ENCODE measurements around the gene PTPMT1. TPM values are rescaled to one million over a fixed set of nuclear protein-coding genes. Genes with fewer than 3 reads are reported as not detected.

PTPMT1 gene
- total RNA-seq, 6 experiments from 2014 or later: 14.7 to 118 (median 20.5) TPM

DNA sequence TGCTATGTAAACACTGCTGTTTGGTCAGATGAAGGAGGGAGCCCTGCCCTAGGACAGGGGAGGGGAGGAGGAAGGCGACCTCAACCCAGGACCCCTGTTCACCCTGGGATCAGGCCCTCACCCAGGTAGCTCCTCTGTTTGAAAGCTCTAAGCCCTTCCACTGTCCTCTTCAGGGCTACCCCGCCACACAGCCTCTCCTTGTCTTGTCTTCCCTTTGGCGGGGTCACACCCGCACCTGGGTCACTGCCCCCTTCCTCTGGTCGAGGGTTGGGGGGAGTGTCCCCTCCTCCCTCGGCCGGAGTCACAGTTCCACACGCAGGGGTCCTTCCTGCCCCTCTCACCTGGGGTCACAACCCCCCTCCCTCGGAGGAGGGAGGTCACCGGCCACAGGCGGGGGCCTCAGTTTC lies 463 bp upstream of the PTPMT1 start:
- H3K4me1 ChIP-seq: peaks cover 0 to 9% (median 0%) of the 10 kb centered on the region in 4 donors
- peak; percentile 12 to 44 (median 31) for ATAC-seq
- H3K9me3 ChIP-seq: no peaks in the 10 kb centered on the region
- no peak for DNase-seq
- TF ChIP-seq, protein P1, sequence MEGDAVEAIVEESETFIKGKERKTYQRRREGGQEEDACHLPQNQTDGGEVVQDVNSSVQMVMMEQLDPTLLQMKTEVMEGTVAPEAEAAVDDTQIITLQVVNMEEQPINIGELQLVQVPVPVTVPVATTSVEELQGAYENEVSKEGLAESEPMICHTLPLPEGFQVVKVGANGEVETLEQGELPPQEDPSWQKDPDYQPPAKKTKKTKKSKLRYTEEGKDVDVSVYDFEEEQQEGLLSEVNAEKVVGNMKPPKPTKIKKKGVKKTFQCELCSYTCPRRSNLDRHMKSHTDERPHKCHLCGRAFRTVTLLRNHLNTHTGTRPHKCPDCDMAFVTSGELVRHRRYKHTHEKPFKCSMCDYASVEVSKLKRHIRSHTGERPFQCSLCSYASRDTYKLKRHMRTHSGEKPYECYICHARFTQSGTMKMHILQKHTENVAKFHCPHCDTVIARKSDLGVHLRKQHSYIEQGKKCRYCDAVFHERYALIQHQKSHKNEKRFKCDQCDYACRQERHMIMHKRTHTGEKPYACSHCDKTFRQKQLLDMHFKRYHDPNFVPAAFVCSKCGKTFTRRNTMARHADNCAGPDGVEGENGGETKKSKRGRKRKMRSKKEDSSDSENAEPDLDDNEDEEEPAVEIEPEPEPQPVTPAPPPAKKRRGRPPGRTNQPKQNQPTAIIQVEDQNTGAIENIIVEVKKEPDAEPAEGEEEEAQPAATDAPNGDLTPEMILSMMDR (IDR thresholded peaks at IDR 0.05): no peak
- TF ChIP-seq POLR2A (IDR thresholded peaks at IDR 0.05): no peak
- H3K36me3 ChIP-seq: no peaks in the 10 kb centered on the region
- WGBS (ENCODE audit: insufficient coverage, low coverage, low lambda C conversion rate, missing lambda C conversion rate): 3% methylated on average over 7 of the region's 11 CpGs
- no peaks in the 10 kb centered on the region for H3K27me3 ChIP-seq
- H3K27ac ChIP-seq: peak overlapping the region; percentile 71 to 73 (median 73)
- peak overlapping the region; percentile 84 to 97 (median 91) for H3K4me3 ChIP-seq
- intact Hi-C loops (cut with DNase I): no loop called here

DNA sequence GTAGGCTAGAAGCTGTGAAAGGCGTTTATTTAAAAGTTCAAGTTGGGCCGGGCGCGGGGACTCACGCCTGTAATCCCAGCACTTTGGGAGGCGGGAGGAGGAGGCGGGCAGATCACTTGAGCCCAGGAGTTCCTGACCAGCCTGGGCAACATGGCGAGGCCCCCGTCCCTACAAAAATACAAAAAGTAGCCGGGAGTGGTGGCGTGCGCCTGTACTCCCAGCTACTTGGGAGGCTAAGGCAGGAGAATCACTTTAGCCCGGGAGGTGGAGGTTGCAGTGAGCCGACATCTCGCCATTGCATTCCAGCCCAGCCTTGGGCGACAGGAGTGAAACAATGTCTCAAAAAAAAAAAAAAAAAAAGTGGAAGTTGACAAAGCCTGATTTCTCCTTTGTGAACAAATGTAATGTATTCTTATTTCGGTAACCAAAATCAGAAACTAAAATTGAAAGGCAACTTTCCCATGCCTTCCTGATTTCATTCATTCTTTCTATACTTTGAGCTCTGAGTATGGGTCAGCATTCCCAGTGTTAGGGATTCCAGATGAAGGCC lies 825 bp downstream of the PTPMT1 start:
- ATAC-seq (peak; percentile 36 to 49 (median 44)), DNase-seq (peak in 1 of 3 donors; percentile 31)
- Histone ChIP-seq H3K27ac (peak overlapping the region in 2 of 3 donors; percentile 71 to 73), H3K36me3 (peaks cover 0 to 4% (median 0%) of the 10 kb centered on the region in 4 donors), H3K4me3 (peak overlapping the region; percentile 84 to 97 (median 91)), H3K9me3 (no peaks in the 10 kb centered on the region), H3K4me1 (peaks cover 0 to 13% (median 0%) of the 10 kb centered on the region in 4 donors), H3K27me3 (no peaks in the 10 kb centered on the region)
- WGBS (ENCODE audit: insufficient coverage, low coverage, low lambda C conversion rate, missing lambda C conversion rate): 8% methylated on average over 11 of the region's 17 CpGs
- TF ChIP-seq, protein P1 (IDR thresholded peaks at IDR 0.05): no peak
- no peak for TF ChIP-seq POLR2A (IDR thresholded peaks at IDR 0.05)
- intact Hi-C loops (cut with DNase I): no loop called here

DNA sequence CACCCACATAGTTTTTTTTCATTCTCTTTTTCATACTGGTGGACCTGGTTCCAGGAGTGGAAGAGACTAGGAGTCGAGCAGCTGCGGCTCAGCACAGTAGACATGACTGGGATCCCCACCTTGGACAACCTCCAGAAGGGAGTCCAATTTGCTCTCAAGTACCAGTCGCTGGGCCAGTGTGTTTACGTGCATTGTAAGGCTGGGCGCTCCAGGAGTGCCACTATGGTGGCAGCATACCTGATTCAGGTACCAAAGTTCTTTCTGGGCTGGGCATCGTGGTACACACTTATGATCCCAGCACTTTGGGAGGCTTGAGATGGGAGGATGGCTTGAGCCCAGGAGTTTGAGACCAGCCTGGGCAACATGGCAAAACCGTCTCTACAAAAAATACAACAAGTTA lies 4.2 kb downstream of the PTPMT1 start:
- H3K27me3 ChIP-seq: no peaks in the 10 kb centered on the region
- no peak for DNase-seq
- no peaks in the 10 kb centered on the region for H3K9me3 ChIP-seq
- intact Hi-C loops (cut with DNase I): no loop called here
- H3K36me3 ChIP-seq: peaks cover 0 to 23% (median 3%) of the 10 kb centered on the region in 4 donors
- no peak overlapping the region for H3K27ac ChIP-seq
- no peak overlapping the region for H3K4me3 ChIP-seq
- H3K4me1 ChIP-seq: peaks cover 0 to 34% (median 9%) of the 10 kb centered on the region in 4 donors
- WGBS (ENCODE audit: insufficient coverage, low coverage, low lambda C conversion rate, missing lambda C conversion rate): 93% methylated on average over 7 of the region's 7 CpGs
- ATAC-seq: no peak
- TF ChIP-seq POLR2A (IDR thresholded peaks at IDR 0.05): no peak
- TF ChIP-seq, protein P1 (IDR thresholded peaks at IDR 0.05): no peak

DNA sequence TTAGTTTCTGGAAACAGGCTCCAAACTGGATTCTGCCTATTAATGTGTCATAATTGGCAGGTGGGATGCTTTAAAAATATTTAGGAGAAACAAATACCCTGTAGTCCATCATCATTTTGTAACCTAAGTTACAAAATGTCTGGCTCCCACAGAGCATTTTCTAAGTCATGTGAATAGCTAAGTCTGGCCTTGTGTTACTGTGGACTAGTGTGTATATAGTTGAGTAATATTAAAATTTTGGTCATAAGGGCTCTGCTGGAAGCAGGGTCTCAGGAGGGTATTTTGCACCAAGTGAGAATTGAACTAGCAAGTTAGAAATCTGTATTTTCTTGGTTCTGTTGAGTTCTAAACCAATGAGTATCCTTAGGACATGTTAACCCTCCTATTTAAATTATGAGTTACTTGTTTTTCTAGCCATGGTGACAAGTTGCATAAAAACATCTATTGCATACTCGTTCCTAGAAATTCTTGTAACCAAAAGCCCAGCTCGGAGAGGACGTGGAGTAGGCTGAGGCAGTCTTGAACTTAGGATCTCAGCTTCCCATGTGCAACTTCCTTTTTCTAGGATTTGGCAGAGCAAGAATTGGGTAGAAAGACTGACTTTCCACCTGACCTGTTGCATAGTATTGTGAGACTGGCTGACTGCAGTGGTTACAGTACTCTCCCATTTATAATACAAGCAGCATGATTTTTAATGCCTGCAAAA lies 5.4 kb downstream of the PTPMT1 start:
- no peaks in the 10 kb centered on the region for H3K27me3 ChIP-seq
- intact Hi-C loops (cut with DNase I): no loop called here
- no peaks in the 10 kb centered on the region for H3K9me3 ChIP-seq
- H3K4me1 ChIP-seq: peaks cover 0 to 29% (median 9%) of the 10 kb centered on the region in 4 donors
- DNase-seq (no peak), ATAC-seq (no peak)
- H3K36me3 ChIP-seq: peaks cover 0 to 27% (median 3%) of the 10 kb centered on the region in 4 donors
- WGBS (ENCODE audit: insufficient coverage, low coverage, low lambda C conversion rate, missing lambda C conversion rate): 52% methylated on average over 3 of the region's 3 CpGs
- no peak overlapping the region for H3K4me3 ChIP-seq
- TF ChIP-seq POLR2A (IDR thresholded peaks at IDR 0.05): no peak
- TF ChIP-seq, protein P1 (IDR thresholded peaks at IDR 0.05): no peak
- H3K27ac ChIP-seq: no peak overlapping the region

All from right lobe of liver (tissue), 6 donors.